ENCODE data around the gene EIF3J.
"Not testable (repeated sequence)": the region's sequence is repeated elsewhere in the genome, so short reads cannot be mapped to it uniquely, and the experiment has no call there.

EIF3J gene, protein sequence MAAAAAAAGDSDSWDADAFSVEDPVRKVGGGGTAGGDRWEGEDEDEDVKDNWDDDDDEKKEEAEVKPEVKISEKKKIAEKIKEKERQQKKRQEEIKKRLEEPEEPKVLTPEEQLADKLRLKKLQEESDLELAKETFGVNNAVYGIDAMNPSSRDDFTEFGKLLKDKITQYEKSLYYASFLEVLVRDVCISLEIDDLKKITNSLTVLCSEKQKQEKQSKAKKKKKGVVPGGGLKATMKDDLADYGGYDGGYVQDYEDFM

DNA sequence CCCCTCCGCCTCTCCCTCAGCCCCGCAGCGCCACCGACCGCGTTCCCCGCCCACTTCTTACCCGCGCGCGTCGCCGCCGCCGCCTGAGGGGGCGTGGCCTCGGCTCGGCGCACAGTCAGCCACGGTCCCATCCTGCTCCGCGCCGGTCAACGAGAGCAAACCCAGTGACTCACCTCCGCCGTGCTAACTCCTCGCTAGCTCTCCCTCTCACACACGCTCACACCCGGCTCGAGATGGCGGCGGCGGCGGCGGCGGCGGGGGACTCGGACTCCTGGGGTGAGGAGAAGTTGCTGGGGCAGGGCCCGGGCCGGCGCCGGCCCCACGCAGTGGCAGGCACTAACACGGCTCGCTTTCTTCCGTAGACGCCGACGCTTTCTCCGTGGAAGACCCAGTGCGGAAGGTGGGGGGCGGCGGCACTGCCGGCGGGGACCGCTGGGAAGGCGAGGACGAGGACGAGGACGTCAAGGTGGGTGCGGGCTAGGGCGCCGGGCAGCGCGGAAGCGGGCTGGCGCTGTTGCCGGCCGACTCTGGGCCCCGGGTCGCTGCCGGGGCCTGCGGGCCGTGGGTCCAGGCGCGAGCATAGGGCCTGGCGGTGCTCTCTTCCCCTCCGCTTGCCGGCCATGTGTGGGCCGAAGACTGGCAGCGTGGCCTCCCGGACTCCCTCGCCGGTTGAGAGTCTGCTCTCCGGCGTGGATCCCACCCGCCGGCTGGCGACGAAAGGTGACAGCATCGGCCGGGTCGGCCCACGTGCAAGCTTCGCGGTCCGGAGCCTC is at the start of gene EIF3J:
EIF3J (plus strand) TSS at position 186 of the 773 bp plus-strand sequence; CDS start at position 234, 48 bp downstream.
- DNase-seq = peak; percentile 95

DNA sequence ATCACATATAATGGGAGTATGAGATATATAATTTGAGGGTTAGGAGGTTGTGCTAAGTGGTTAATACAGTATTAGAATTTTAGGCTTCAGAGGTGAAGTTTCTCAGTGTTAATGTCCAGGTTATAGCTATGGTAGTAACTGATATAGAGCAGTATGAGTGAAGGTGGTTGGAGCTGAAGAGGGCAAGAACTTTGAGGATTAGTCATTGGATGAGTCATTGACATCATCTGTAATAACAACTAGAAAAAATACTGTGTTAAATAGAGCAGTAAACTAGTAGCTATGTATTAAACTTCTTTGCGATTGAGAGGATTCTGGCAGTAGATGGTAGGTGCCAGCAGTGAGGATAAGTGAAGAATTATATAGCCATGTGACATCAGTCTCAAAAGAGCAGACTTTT is 47.5 kb upstream of the EIF3J start:
- no peak for DNase-seq

DNA sequence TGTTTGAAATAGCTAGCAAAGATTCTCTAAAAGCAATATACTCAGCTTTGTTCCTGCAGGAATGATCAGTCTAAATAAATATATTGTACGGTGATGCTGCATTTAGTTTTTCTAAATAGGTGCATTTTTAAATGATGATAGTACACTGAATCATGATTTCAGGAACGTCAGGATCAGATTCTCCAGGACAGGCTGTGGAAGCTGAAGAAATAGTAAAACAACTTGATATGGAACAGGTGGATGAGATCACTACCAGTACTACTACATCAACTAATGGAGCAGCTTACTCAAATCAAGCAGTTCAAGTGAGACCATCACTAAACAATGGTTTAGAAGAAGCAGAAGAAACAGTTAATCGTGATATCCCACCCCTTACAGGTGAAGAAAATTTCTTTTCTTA is 46.3 kb upstream of the EIF3J start:
- no peak for DNase-seq

DNA sequence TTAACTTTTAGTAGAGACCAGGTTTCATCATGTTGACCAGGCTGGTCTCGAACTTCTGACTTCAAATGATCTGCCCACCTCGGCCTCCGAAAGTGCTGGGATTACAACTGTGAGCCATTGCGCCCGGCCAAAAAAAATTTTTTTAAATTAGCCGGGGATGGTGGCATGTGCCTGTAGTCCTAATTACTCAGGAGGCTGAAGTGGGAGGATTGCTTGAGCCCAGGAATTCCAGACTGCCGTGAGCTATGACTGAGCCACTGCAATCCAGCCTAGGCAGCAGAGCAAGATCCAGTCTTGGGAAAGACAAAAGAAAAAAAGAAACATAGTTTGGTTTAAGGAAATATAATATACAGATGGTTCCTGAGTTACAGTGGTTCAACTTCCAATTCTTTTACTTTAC is 44.9 kb upstream of the EIF3J start:
- DNase-seq = no peak

DNA sequence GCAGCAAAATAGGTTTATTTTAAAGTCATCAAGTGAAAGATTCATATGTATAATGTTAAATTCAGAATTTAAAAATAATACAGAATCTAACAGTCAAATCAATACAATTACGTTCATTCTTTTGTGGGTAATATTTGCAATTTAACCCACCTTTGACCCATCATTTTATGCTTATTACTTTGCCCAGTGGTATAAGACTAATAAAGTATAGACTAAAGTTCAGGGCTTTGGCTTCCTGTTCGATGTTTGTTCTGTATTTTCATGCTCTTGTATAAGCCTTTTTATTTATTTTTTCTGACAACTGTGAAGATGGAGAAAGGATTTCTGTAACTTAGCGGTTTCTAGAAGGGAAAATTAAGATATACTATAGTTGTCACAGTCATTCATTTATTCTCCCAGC is 44.3 kb upstream of the EIF3J start:
- no peak for DNase-seq

DNA sequence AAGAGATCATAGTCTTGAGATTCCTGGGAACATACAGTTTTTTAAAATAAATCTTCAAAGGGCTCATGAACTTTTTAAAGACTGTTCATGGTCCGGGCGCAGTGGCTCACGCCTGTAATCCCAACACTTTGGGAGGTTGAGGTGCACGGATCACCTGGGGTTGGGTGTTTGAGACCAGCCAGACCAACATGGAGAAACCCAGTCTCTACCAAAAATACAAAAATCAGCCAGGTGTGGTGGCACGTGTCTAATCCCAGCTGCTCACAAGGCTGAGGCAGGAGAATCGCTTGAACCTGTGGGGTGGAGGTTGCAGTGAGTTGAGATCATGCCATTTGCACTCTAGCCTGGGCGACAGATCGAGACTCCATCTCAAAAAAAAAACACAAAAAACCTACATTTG is 41.4 kb upstream of the EIF3J start:
- DNase-seq = no peak

DNA sequence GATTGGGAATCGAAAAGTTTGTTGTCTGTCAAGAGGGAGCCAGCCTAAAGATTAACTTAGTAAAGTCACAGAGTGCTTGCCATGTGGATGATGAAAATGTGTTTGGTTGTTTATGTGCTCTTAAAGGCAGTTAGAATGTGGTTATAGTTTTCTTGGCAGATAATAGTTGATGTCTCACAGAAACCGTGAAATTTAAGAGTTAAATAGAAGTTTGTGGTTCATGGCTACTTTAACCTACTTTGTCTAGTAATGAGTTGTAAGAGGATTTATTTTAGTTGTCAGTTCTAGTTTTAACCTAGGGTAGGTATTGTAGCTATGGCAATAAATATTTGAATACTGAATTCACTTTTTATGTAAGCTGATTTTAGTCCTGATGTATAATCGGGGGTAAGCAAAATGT is 36.4 kb upstream of the EIF3J start:
- DNase-seq = no peak

DNA sequence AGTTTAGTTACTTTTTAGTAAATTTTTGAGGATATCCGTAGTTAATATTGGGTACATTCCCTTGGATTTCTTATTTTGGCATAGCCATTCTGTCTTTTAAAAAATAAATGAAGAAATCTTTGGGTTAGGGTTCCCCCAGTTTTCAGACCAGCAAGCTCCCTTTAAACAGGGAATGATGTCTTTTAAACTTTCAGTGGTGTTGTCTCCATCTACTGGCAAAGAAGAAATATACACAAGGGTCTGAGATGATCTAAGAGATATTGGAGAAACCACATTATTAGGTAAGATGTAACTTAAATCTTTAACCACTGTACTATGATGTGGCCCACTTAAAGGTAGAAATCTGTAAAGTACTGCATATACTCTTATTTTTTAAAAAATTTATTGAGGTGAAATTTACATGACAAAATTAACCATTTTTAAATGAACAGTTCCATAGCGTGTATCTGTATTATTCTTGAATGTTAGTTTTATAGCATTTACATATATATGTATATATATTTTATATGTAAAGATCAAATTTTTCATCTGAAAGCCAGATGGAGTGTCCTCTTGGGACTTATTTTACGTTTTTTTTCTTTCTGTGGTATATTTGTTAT is 35.1 kb upstream of the EIF3J start:
- DNase-seq = no peak

DNA sequence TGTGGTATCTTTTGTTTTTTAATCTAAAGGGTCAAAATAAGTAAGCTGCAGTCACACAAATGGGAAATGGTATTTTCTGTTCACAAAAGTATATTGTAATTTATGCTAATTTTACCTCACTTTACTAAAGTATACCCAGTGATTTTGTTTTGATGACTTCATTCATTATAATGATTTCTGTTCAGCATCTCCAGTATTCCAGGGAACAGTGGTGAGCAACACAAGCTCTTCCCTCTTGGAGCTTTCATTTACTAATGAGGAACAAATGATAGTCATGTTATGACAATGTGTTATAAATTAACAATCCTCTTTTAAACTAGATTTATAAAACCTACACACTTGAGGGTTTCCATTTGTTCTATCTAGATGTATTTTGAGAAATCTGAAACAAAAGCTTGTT is 20.5 kb upstream of the EIF3J start:
- DNase-seq = no peak

DNA sequence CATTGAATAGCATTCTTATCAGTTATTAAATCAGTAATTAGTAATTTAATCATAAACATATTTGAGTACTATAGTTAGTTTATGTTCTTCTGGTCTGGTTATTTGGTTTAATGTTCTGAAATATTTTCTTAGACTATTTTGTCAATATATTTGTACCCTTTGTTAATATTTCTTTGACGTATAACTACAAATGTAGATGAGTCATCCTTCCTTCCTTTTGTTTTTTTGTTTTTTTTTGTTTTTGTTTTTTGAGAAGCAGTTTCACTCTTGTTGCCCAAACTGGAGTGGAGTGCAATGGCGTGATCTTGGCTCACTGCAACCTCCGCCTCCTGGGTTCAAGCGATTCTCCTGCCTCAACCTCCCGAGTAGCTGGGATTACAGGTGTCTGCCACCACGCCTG is 17.4 kb upstream of the EIF3J start:
- no peak for DNase-seq

DNA sequence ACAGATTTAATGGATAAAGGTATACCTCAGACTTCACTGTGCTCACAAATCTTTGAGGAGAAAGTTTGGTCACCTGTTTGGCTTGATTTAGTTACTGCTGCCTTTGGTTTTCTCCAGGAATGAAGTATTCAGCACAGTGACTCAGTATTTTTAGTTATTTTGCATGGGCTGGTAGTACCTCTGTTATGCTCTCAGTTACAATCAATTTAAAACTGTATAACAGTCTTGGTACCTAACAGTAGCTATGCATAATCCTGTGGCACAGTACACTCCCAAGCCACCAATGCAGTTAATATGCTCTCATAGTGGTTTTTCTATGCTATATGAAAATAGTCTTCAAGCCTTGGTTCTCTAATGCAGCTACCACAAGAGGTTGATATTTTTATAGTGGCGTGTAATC is 11.9 kb upstream of the EIF3J start:
- no peak for DNase-seq

DNA sequence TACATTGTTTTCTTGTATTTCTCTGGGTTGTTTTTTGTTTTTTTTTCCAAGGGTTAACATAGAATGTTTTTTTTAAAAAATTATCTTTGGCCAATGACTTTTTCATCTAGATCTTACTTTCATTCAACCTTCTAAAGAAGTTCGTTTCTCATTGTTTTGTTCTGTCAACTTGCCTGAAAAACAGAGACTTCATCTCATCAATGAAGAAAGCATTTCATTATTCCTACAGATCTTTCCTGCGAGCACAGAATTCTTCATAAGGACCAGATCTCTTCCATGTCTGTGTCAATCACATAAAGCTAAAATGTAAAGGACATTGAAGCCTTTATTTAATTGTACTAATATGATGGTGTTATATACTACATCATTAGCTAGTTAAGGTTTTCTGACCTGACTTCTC is 9.7 kb upstream of the EIF3J start:
- DNase-seq = no peak

DNA sequence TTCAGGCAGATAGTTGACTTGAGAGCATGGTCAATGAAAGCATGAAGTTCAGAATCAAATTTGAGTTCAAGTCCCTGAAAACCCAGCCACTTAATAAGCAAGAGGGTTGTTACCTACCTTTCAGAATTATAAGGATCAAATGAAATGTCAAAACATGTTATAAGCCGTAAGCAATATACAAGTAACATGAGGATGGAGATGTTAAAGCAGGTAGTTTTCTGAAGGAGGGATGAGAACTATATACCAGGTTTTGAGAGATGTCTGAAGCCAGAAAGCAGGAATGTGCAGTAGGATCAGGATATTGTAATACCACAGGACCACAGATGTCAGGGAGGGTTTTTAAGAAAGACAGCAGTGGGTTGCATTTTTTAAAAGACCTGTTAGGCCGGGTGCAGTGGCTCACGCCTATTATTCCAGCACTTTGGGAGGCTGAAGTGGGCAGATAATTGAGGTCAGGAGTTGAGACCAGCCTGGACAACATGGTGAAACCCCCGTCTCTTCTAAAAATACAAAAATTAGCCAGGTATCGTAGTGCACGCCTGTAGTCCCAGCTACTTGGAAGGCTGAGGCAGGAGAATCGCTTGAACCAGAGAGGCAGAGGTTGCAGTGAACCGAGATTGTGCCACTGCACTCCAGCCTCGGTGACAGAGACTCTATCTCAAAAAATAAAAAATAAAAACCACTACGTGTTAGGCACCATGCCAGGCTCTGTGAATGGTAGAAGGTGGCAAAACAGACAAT is 6.9 kb upstream of the EIF3J start:
- DNase-seq = no peak

DNA sequence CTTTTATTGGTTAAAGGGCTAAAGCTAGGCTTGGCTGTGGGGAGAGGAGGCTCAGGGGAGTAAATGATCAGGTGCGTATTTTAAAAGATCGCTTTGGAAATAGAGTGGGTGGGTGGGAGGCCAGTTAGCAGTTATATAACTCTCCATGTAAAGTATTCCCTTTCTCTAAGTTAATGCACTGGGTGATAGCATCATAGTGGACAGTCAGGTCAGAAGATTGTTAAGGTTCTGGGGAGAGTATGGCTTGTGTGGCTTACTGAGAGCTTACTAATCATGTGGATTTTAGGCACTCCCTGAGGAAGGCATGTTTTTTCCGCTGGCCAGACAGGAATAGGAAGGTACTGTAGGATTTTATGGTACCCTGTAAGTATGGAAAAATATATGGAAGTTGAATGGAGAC is 6.3 kb upstream of the EIF3J start:
- DNase-seq = no peak

DNA sequence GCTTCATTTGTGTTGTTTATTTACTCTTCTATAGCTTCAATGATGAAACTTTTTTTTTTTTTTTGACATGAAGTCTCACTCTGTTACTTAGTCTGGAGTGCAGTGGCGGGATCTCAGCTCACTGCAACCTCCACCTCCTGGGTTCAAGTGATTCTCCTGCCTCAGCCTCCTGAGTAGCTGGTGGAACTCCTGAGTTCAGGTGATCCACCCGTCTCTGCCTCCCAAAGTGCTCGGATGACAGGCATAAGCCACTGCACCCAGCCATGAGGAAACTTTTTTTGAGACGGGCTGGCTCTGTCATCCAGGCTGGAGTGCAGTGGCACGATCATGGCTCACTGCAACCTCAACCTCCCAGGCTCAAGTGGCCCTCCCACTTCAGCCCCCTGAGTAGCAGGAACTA is 4.7 kb upstream of the EIF3J start:
- DNase-seq = not testable (repeated sequence)

DNA sequence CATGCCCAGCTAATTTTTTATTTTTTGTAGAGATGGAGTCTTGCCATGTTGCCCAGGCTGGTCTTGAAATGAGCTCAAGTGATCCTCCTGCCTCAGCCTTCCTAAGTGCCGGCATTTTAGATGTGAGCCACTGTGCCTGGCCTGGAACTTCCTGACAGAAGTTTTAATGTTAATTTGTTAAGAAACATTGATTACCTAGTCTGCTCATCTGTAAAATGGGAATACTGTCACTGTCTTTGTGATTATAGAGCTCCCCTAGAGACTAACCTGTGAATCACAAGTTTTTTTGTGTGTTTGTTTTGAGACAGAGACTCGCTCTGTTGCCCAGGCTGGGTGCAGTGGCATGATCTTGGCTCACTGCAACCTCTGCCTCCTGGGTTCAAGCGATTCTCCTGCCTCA is 4.3 kb upstream of the EIF3J start:
- no peak for DNase-seq

DNA sequence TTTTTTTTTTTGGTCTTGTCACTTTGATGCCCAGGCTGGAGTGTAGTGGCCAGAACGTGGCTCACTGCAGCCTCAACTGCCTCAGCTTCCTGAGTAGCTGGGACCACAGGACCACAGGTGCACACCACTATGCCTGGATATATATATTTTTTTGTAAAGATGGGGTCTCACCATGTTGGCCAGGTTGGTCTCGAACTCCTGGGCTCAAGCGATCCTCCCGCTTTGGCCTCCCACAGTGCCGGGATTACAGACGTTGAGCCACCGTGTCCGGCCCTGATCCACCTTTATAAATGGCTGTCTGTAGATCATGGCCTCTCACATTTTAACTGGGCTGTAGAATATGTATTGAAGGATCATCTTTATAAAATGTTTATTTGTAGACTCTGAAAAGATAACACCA is 1.9 kb upstream of the EIF3J start:
- no peak for DNase-seq

DNA sequence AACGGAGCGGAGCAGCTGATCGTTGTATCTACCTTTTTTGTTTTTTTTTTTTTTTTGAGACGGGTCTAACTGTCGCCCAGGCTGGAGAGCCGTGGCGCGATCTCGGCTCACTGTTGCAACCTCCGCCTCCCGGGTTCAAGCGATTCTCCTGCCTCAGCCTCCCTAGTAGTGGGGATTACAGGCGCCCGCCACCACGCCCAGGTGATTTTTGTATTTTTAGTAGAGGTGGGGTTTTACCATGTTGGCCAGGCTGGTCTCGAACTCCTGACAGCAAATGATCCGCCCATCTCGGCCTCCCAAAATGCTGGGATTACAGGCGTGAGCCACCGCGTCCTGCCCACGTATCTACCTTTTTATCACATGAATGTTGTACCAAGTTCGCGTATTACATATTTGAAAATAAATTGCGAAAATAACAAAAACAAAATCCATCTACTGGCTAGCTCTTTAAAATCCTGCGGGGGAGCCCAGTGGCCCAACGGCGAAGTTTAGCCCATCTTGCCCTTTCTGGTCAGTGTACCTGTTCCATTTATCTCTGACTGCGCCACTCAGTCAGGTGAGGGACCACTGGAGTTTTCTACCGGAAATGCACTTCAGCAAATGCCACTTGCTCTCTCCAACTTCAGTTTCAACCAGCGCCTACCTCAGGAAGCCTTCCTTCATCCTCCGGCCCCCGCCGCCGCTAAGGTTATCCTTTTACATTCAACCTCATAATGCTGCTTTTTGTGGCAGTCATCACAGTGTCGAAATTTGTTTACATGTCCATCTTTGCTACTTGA is 1.2 kb upstream of the EIF3J start:
- DNase-seq = peak; percentile 4

DNA sequence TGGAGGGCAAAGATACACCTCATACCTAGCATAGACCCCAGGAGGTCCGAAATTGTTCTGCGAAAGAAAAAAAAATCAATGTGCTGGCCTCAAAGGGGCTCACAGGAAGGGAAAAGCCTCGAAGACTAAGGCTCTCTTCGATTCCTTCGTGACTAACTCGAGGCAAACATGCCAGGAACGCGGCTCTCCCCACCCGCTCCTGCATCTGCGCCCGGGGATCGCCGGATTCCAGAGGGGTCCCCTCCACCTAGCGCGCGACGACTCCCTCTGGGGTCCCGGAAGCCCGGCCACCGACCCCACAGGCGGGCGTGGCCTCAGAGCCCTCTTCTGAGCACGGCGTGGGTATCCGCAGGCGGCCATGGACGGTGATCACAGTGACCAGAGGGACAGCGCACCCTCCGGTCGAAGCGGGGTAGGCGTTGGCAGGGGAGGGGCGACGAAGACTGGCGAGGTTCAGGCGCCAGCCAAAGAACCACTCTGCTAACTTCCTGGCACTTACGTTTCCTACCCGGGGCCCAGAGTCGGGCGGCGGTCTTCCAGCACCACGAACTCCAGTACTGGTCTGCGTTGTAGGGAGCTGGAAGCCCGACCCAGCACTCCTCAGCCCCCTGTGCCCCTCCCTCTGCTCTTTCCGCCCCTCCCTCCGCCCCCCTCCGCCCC is 515 bp upstream of the EIF3J start:
- DNase-seq = peak; percentile 82

DNA sequence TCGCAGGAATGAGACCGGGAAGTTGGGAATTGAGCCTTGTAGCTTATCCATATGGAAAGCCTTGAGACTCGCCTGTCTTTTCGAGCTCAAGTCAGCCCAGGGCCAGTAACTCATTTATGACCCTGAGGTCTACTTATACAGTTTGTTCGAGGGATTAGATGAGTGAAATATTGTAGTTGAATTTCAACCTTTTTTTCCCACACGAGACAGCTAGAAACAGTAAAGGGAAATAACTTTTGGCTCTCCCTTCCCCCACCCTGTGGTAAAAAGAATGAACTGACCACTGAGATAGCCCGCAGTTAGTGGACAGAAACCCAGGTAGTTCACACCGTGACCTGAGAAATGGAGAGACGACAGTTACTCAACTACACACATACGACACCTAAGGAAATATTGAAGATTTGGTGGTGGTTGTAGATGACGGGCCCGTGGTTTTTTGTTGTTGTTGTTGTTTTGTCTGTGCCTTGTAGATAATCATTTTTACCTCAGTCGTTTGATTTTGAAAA is 841 bp downstream of the EIF3J start:
- peak; percentile 3 for DNase-seq

DNA sequence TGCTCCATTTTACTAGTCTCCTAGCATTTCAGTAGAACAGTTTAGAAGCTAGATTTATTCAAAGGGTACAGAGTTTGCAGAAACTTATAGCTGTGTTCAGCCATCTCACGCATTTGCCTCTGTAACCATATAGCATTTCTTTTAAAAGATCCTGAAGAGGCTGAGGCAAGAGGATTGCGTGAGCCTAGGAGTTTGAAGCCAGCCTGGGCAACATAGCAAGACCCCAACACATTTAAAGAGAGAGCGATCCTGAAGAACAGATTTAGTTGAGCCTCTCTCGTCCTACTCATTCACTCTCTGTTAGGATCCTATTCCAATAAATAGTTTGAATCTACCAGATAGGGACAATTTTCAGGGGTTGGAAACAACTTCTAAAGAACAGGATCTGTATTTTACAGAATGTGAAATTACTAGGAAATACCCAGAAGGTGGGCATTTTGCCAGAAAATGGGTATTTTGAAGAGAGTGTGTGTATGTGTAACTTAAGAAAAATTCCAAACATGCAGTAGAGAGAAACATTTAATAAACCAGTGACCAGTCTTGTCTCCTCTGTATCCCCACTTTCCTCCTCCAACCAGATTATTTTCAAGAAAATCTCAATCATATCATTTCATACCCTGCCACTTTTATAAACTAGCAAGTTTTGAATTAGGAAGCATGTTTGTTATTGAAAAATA is 4.5 kb downstream of the EIF3J start:
- no peak for DNase-seq

All from stimulated activated naive CD4-positive, alpha-beta T cell treated with Interleukin-2 at 50 U/mL for 16 hours (primary cell).